HG03097 (cell line): Measurements from ENCODE around the gene DSCAM.

ENCODE experiments used
- ATAC-seq: cut with Tn5 transposase; IDR thresholded peaks from one replicate; pipeline ENCODE4 v1.9.1; 2021; ENCODE audit not compliant: unreplicated experiment, low FRiP score

DSCAM gene

DNA sequence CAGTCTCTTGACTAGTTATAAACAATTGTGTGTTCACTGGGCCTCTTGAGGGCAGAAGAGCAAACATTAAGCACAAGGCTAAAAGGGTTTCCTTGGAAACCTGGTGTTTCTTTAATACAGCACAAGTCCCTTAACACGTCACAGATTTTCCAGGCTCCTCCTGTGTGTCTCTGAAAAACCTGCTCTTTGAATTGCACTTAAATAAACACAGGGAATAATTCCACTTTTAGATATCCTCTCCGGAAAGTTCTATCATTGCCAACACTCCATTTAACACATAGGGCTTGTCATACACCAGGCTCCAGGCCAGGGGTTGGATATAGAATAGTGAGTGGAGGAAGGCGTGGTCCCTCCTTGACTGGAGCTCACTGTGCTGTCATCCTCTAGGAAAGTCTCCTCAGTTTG, 442.6 kb downstream of the DSCAM start:
- no peak for ATAC-seq

DNA sequence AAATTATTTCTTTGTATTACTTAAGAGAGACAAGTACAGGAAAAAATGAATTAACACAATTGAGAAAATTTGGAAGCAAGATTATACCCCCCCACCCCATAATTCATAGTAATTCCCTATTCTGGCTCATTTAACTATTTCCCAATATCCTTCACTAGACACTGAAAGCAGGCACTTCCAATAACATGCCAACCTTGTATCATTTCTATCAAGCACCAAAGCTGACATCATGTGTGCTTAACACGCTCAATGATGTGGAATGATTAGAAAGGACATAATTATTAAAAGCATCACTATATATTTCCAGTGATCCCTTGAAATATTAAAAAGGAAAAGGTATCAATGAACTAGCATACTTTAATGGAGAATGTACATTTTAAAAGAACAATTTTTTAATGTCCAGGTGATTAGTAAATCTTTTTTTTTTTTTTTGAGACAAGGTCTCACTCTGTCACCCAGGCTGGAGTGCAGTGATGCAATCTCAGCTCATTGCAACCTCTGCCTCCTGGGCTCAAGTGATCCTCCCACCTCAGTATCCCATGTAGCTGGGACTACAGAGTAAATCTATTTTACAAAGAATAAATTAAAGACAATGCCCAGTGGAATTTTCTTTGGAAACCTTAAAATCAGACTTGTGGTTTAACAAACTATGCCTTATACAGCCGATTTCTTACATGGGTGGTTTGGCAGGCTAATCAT, 443.9 kb downstream of the DSCAM start:
- no peak for ATAC-seq

DNA sequence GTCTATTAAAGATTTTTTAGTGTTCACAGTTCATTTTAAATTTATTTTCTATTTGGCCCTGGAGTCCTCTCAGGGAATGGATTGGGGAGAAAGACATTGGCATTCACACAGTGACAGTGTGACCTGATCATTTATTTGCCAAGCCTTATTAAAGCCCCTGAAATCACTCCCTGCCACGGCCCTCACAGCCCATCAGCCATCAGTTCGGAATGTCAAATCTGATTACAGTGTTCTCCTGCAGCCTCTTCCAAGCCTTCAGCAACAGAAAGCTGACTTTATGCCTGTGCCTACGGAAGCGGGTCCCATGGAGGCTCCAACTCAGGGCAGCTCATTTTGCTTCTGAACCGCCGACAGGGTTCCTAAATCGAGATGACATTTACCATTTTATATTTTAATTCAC, 451.2 kb downstream of the DSCAM start:
- no peak for ATAC-seq

DNA sequence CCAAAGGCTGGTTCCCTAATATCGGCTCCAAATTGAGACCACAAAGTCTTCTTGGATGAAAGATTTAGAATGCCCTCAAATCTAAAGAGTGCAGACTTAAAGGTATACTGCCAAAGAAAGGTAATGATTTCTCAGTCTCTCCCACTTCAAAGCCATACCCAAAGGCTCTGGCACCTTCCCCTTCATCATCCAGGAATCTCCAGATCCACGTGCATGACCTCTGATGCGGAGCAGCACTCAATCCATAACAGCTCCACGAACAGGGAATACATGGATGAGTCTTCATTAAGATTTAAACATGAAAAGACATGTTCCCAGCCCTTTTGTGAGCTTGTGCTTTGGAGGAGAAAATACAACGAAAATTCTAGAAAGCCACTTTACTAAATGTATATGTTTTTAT, 453.9 kb downstream of the DSCAM start:
- ATAC-seq: no peak

DNA sequence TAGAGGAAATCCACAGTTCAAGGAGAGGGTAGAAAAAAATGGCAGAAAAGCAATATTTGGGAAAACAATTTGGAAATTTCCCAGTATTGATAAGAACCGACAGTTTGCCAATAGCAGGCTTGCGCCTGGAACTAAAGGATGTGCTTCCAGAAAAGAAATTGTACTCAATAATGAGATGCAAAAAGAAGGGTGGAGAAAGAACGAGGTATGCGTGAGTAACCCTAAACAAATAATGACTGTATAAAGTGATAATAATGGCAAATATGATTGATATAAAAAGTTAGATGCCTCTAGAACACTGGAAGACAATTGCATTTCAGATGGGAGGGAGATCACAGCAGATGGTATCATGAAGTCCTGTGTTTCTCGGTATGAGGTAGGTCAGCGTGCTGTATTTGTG, 458.9 kb downstream of the DSCAM start:
- ATAC-seq: no peak

DNA sequence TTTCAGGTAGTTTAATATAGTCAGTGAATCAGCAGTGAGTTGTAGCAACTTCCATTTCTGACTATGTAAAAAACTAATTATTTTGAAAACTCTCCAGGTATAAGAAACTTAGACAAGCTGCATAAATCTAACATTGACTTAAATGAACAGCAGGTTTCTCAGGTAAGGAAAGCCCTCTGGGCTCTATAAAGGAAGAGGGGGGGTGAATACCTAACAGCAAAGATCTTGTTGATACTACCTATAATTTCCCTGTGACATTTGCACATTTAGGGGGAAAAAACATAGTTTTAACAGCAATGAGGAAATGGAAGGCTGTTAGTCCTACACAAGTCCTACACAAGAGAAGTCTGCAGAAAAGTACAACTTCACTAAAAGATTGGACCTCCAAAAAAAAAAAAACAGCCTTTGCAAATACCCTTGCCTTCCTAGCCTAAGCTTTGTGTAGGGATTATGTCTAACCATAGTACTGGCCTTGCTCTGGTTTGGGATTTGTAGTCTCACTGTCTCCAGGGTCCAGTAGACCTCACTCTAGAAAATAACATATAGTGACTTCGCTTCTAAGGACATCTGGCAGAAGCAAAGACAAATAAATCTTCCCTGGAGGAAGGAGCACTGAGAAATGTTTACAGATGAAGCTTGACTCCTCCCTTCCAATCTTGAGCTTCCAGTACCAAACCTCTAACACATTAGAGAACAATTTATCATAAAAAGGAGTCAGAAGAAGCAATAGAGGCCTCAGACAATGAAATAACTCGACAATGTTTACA, 459.8 kb downstream of the DSCAM start:
- no peak for ATAC-seq

DNA sequence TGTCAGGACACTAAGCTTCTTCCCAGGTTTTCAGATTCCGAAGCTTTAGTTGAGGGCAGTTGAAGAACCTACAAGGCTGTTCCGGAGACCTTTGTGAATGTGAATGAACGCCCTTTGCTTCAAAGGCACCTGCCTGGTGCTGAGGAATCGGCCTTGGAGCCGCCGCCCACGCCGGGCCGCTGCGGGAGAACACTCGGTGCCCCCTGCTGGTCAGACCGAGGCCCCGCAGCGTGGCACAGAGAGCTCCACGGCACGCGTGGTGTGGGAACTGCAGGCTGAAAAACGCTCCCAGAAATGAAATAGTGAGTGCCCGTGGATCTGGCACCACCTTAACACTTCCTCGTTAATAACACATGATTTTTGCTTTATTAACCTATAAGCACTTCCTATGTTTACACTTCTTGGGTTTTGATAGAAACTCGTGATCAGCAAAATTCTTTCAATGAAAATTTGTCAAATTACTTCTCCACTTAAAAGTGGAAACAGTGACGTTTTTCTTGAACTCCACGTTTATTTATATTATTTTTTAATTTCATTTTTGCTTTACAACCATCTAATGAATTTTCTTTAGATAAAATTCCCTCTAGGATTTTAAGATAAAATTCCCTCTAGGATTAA, 460.6 kb downstream of the DSCAM start:
- ATAC-seq: no peak

DNA sequence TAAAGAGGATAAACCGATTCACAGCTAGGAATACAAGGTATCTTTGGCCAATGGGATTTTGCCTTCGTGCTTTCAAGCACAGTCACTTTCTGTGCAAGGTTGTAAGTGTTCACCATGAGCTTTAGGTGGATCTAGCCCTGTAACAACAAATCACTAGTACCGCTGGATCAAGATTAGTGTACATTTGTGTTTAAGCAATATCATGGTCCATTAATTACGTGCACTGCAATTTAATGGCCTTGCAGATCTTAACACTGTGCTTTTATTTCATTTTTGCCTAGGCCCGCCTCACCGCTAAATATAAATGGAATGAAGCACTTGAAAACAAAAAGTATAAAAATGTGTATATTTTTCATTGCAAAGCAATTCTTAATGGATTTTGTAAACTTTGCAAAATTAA, 461.1 kb downstream of the DSCAM start:
- ATAC-seq: no peak

DNA sequence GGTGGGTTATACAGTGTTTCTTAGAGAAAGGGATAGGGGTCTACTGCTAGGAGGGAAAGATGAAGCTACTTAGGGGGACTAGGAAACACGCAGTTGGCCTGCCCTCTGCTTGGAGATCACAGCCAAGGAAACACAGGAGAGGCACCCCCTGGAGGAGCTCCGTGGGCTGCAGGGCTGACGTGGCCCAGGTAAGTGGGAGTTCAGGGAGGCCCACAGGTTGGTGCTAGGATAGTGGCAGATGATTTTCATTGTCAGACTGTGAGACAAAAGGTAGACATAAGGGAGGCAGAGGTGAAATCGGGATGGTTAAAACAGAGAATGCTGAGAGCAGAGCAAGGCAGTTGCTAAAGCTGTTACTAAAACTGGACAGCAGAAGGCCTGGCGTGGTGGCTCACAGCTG, 463.0 kb downstream of the DSCAM start:
- no peak for ATAC-seq

DNA sequence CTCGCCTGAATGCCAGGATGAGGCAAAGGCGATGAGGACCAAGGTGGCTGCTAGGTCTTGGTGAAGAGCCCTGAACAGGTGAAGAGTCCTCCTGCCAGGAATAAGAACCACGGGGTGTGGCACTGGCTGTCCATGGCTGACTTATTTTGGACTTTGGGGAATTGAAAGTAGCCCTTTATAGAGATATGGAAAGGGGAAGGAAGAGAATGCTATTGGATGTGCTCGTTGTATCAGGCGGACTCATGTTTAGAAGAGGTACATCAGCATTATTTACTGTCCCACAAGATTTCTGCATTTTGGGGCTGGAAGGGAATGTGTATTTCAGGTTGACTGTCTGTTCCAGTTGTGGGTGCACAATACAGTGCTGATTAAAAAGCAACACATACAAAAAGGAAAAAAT, 465.8 kb downstream of the DSCAM start:
- no peak for ATAC-seq

DNA sequence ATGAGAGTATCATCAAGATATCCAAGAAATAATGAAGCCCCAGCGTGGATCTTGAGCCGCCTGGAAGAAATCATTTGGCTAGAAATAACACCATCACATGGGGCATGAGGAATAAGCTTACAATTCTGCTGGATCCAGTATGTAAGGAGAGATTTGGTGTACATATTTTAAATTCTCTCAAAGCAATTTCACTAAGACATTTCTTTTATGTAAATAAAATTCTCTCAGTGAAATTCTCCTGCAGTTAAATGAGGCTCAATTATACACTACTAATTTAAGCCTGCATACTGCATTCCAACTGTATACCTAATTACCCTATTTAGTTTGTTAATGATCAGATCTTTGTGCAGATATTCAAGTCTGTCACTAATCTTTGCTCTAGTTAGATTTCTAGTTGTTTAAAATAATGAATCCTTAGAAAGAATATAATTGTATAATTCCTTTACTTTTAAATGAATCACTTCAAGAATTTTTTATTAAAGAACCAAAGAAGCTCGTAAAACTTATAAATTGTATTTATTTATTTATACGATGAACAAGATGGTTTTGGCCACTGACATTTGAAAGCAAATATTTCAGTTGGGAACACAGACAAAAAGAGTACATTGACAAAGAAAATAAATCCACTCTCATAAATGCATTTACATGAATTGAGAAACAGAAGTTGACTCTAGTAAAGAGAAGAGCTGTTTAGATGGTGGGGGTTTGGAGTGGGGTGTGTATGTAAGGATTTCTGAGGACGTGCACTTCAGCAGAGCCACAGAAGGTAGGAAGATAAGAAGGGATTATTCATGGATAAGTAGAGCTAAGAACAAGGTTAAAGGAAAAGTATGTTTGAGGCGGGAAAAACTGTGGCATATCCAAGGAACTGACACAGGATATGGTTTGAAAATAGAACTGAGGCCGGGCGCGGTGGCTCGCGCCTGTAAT, 466.8 kb downstream of the DSCAM start:
- ATAC-seq: no peak

DNA sequence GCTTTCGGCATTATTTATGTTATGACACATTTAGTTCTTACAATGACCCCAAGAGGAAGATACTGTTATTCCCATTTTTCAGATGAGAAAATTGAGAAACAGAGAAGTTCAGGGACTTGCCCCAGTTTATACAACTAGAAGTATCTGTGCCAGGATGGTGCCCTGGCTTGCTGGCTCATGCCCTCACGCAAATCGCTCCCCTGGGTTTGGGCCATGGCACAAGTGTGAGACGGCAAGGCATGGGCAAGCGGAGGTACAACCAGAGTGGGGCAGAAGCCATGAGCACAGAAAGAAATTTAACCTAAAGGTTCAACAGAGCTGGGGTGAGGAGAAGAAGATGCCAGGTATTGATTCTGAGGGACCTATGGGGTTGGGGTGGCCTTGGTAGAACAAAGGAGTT, 469.8 kb downstream of the DSCAM start:
- ATAC-seq: no peak

DNA sequence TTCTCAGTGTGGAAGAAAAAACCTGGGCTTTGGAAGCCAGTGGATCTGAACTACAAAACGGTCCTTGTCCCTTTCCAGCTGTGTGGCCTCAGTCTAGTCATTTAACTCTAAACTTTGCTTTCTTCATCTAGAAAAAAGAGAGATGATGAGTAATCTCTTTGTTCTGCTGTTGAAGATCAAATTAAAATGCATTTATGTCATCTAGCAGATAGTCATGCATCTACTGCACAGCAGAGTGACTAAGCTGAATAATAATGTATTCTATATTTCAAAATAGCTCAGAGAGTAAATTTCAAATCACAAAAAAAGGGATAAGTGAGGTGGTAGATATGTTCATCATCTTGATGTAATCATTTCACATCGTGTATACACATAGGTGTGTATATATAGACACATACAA, 473.2 kb downstream of the DSCAM start:
- no peak for ATAC-seq

DNA sequence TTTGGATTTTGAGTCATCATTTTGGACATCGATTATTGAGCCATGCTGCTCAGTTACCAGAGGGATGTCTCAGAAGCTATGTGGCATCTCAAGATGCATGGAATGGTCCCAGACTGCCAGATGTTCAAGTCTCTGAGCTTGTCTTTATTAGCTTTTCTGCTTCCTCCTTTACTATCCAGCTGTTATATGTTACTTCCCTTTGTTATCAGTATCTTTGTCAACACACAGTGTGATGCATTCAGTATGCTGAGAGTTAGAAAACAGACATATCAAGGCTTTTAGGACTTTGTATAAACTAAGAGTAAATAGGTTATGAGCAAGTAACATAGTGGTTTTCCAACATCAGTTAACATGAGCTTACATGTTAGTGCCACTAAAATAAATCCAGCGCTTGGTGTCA, 474.5 kb downstream of the DSCAM start:
- ATAC-seq: no peak

DNA sequence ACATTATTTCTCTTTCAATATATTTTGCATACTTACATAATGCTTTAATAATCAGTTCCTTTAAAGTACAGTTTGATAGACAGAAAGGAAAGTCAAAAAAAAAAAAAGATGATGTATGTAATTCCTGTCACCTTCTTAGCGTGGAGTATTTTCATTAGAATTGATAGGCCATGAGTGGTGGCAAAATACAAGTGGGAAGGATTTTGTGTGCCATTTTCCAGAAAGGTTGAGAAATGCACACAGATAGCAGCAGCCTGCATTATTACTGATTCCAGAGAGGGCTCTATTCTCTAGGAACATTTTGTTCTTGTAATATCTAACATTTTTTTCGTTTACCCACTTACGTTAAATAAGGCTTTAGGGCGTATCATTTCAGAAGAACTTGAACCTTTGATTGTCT, 475.6 kb downstream of the DSCAM start:
- no peak for ATAC-seq

DNA sequence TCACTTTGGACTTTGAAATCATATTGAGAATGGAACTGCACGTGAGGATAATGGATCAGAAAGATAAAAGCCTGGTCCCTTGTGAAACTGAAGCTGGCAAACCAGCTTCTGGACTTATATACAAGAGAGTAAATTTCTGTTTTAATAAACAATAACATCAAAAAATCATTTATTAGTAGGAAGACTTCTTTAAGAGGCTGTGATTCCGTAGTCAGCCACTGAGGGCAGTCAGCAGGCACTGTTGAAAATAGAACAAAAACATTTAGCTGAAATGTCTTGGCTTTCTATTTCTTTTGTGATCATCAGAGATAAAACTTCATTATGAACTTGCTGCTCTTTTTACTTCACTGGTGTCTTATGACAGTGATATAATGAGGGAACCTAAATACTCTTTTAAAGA, 490.3 kb downstream of the DSCAM start:
- ATAC-seq: no peak

DNA sequence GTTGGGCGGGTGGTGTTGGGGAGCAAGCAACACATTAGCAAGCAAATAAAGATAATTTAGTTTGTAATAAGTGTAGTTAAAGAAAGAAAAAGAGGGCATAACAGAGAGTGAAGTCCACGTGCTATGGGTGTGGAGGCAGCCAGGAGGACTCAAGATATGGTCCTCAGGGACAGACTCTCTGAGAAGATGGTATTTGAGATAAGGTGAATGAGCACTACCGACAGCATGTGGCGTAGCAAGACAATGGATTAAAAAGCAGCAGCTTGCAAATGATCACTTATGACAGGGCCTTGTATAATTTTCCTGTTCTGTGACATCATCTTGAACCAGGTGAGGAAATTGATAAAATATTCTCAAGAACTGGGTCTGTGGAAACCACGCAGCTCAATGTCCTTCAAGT, 491.9 kb downstream of the DSCAM start:
- no peak for ATAC-seq

DNA sequence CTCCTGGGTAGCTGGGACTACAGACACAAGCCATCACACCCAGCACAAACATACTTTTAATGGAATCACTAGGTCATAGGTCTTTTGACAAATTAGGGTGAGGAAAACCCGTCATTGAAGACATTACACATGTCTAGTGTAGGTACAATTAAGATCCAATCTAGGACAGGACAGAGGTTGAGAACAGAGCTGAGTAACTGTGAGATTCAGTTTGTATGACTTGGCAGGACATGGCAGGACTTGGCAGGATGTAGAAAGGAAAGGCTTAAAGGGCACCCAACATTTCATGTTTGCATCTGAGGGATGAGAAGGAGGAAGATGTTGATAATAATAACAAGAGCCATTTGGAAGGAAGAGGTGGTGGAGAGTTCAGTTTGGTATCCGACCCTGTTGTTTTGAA, 496.0 kb downstream of the DSCAM start:
- ATAC-seq: no peak

DNA sequence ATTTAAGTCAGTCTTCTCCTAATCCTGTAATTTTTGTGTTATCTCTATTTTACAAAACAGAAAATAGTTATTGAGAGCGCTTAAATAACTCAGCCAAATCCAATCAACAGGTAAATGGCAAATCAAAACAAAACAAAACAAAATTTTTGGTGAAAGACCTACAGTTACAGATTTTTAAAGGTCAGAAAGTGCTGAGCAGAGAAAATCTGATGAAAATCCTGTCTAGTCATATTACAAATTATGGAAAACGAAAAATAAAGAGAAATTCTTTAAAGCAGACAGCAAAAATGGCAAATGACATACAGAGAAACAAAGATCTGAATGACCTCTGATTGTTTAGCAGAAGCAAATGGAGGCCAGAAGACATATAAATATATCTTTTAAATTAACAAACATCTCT, 497.4 kb downstream of the DSCAM start:
- no peak for ATAC-seq

DNA sequence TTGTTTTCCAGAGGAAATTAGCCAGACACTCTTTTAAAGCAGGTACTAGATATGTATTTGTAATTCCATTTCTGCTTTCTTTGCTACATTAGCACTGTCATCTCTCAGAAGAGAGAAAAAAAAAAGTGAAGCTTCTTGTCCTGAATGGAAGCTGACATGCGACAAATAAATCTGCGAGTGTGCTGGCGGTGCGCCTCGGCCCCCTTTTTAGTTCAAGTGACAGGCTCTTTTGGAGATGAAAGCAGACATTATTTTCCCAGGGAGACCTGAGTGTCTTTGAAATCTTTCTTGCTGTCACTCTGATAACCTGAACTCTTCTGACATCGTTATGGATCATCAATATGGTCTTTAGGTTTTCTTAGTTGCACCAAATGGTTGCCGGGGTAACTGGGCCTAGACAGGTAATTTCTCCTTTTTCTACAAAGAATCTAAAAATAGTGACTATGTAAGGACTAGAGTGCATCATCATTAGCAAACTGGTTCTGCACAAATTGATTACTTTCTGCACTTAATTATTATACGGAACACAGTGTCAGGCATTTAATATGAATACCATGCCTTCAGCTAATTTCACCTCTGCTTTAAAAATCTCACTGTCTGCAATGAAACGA, 501.1 kb downstream of the DSCAM start:
- ATAC-seq: no peak

DNA sequence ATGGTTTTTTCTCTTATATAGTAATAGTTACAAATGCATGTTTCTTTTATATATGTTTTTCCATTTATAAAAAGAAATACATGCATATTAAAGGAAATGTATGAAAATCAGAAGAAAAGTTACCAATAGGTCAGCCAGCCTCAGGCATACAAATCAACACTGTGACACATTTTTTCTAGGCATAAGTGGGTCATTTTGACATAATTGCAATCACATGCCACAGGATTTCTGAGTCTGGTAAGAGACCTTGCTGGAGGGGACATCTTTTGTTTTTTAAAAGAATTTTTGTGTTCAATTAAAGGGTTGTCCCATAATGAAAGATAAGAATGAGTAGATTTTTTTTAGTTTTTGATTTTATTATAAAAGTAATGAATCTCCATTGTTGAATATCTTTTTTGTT, 506.6 kb downstream of the DSCAM start:
- no peak for ATAC-seq
